ENCODE measurements around the gene DDX39B.

The DDX39B gene

GRCh38 chr6:31546958-31547726 is 5.3 kb upstream of the DDX39B start, which contains the start of gene NFKBIL1:
NFKBIL1 (plus strand) TSS chr6:31547608; CDS start chr6:31547695, 87 bp downstream.
- peak; percentile 93 to 95 for DNase-seq

- DNase-seq = peak; percentile 96 to 97
These were observed 4.6 kb upstream of the DDX39B start, which contains the start of gene ATP6V1G2 for GRCh38 chr6:31546339-31546957. ATP6V1G2 (minus strand) TSS chr6:31546608; CDS start chr6:31546559, 49 bp downstream.

- no peak for DNase-seq
These were observed 3.5 kb upstream of the DDX39B start for GRCh38 chr6:31545291-31545690.

GRCh38 chr6:31544676-31545075 is 2.9 kb upstream of the DDX39B start:
- no peak for DNase-seq

GRCh38 chr6:31543639-31544038 is 1.8 kb upstream of the DDX39B start:
- DNase-seq = no peak

- DNase-seq = peak; percentile 71 to 72
These were observed 645 bp downstream of the DDX39B start for GRCh38 chr6:31541059-31541657.

GRCh38 chr6:31540640-31541039 is 1.2 kb downstream of the DDX39B start:
- DNase-seq = no peak

GRCh38 chr6:31538805-31539400 is 2.9 kb downstream of the DDX39B start:
- peak in 1 of 2 experiments; percentile 22 for DNase-seq

GRCh38 chr6:31535538-31536324 is 6.1 kb downstream of the DDX39B start:
- DNase-seq = peak in 1 of 2 experiments; percentile 7

- DNase-seq = no peak
These were observed 7.2 kb downstream of the DDX39B start for GRCh38 chr6:31534521-31535040.

- DNase-seq = peak in 1 of 2 experiments; percentile 21
These were observed 7.8 kb downstream of the DDX39B start for GRCh38 chr6:31534011-31534410.

- DNase-seq = peak in 1 of 2 experiments; percentile 14
These were observed 8.4 kb downstream of the DDX39B start for GRCh38 chr6:31533455-31533841.

- DNase-seq = peak in 1 of 2 experiments; percentile 15
These were observed 9.0 kb downstream of the DDX39B start for GRCh38 chr6:31532644-31533454.

- DNase-seq = peak in 1 of 2 experiments; percentile 15
These were observed 9.8 kb downstream of the DDX39B start for GRCh38 chr6:31531771-31532643.

GRCh38 chr6:31531162-31531561 is 10.6 kb downstream of the DDX39B start:
- DNase-seq = peak in 1 of 2 experiments; percentile 15

- no peak for DNase-seq
These were observed 11.1 kb downstream of the DDX39B start for GRCh38 chr6:31530659-31531058.

GRCh38 chr6:31529329-31530150 is 12.3 kb downstream of the DDX39B start:
- no peak for DNase-seq

GRCh38 chr6:31528821-31529328 is 12.9 kb downstream of the DDX39B start, which contains the start of gene MCCD1:
MCCD1 (plus strand) TSS chr6:31528962; CDS start chr6:31529015, 53 bp downstream.
- DNase-seq = no peak

- DNase-seq = peak in 1 of 2 experiments; percentile 23
These were observed 13.5 kb downstream of the DDX39B start for GRCh38 chr6:31528307-31528777.
